Endothelial cell of umbilical vein (primary cell): ENCODE measurements around the gene PSMC3. TPM values are rescaled to one million over a fixed set of nuclear protein-coding genes. Genes with fewer than 3 reads are reported as not detected.

Experiments used
- BruUV-seq: library from RNA; stranded (reverse); fragments of 400-500 nt; replicated peaks from 2 replicates; lab custom pipeline; 2021; lab: Mats Ljungman, UMichigan
- CTCF ChIA-PET: fragments of 300-600, 350-600 bp; sonication (Branson Sonifier 250); formaldehyde crosslinking; loops from one replicate; lab custom pipeline; 2021; ENCODE audit warnings: antibody characterized with exemption, inconsistent platforms; lab: Charles Lee
- POLR2A ChIA-PET: fragments of 300-600, 350-600 bp; sonication (Branson Sonifier 250); formaldehyde crosslinking; loops from one replicate; lab custom pipeline; 2021; ENCODE audit warnings: antibody characterized with exemption, inconsistent platforms; lab: Charles Lee
- DNase-seq: peaks from one replicate; pipeline ENCODE4 v3.0.0-alpha.2; 2011; ENCODE audit warnings: low read depth, low spot score
- FAIRE-seq: peaks from 2 replicates; lab custom pipeline; 2011; peaks lifted over from hg19 to GRCh38; lab: Jason Lieb, UNC
- H2AFZ ChIP-seq: 2 replicates; pipeline ENCODE4 v1.6.0; 2012; ENCODE audit warnings: low read depth, low read length, control low read depth, inconsistent platforms
- H3K27ac ChIP-seq: 2 replicates; pipeline ENCODE4 v1.5.1; 2011; ENCODE audit warnings: low read depth, mild to moderate bottlenecking, control low read depth, low read length, moderate library complexity; ENCODE audit not compliant: insufficient read depth
- H3K27me3 ChIP-seq, 2 experiments: 2 replicates each; pipeline versions ENCODE4 v1.6.0 to v1.6.1; 2011; ENCODE audit warnings: low read length in 2 of 2, mixed read lengths in 1 of 2; ENCODE audit not compliant: control insufficient read depth in 2 of 2, insufficient read depth in 2 of 2
- H3K36me3 ChIP-seq, 2 experiments: 2 replicates in 1 of 2; 3 replicates in 1 of 2; pipeline ENCODE4 v1.5.1; 2011; ENCODE audit warnings: low read length in 2 of 2, mild to moderate bottlenecking in 1 of 2, moderate library complexity in 1 of 2; ENCODE audit not compliant: control insufficient read depth in 2 of 2, insufficient read depth in 2 of 2; ENCODE audit errors: extremely low read depth in 1 of 2
- H3K4me1 ChIP-seq: 3 replicates; pipeline ENCODE4 v1.5.1; 2011; ENCODE audit warnings: mild to moderate bottlenecking, low read length; ENCODE audit not compliant: control insufficient read depth, insufficient read depth; ENCODE audit errors: extremely low read depth
- H3K4me2 ChIP-seq: 2 replicates; pipeline ENCODE4 v1.6.1; 2011; ENCODE audit warnings: low read length, control low read depth, mixed read lengths; ENCODE audit not compliant: insufficient read depth
- H3K4me3 ChIP-seq, 3 experiments: fragments of 200-600 bp in 1 of 3; sonication (generic), shearing (Covaris generic) in 1 of 3; replicated peaks in 1 of 3; 2 replicates each; pipeline ENCODE4 v1.5.1; 2011 to 2016; ENCODE audit warnings: control low read depth in 3 of 3, low read length in 3 of 3, mild to moderate bottlenecking in 2 of 3, inconsistent platforms in 1 of 3, low read depth in 1 of 3, moderate library complexity in 1 of 3; ENCODE audit not compliant: insufficient read depth in 1 of 3
- H3K79me2 ChIP-seq: 2 replicates; pipeline ENCODE4 v1.6.0; 2012; ENCODE audit warnings: low read length, inconsistent platforms; ENCODE audit not compliant: control insufficient read depth, insufficient read depth
- H3K9ac ChIP-seq: replicated peaks from 2 replicates; pipeline ENCODE3; 2011; ENCODE audit warnings: low read length, control low read depth; ENCODE audit not compliant: insufficient read depth; ENCODE audit errors: extremely low read depth
- H3K9me1 ChIP-seq: replicated peaks from 3 replicates; pipeline ENCODE4 v1.6.0; 2011; ENCODE audit warnings: mild to moderate bottlenecking, low read length; ENCODE audit not compliant: control insufficient read depth, insufficient read depth; ENCODE audit errors: extremely low read depth
- H3K9me3 ChIP-seq: replicated peaks from 2 replicates; pipeline ENCODE4 v1.5.1; 2012; ENCODE audit warnings: low read length, inconsistent platforms; ENCODE audit not compliant: control insufficient read depth, insufficient read depth
- H4K20me1 ChIP-seq: replicated peaks from 2 replicates; pipeline ENCODE3; 2011; ENCODE audit warnings: mild to moderate bottlenecking, low read length; ENCODE audit not compliant: control insufficient read depth, insufficient read depth; ENCODE audit errors: extremely low read depth
- EZH2 ChIP-seq: IDR thresholded peaks from 2 replicates; pipeline ENCODE4 v1.6.1; 2012; ENCODE audit warnings: borderline replicate concordance, low read depth, mild to moderate bottlenecking, moderate library complexity, low read length, inconsistent platforms; ENCODE audit not compliant: severe bottlenecking
- FOS ChIP-seq: IDR thresholded peaks from 2 replicates; pipeline ENCODE4 v1.6.1; 2011; ENCODE audit warnings: mild to moderate bottlenecking, low read length, moderate library complexity, borderline replicate concordance; ENCODE audit not compliant: insufficient read depth
- GATA2 ChIP-seq: IDR thresholded peaks from 2 replicates; pipeline ENCODE4 v1.7.0; 2011; ENCODE audit warnings: low read depth, mild to moderate bottlenecking, moderate library complexity, mixed read lengths, low read length; ENCODE audit not compliant: insufficient read length, insufficient read depth
- JUN ChIP-seq: IDR thresholded peaks from 2 replicates; pipeline ENCODE4 v1.6.1; 2011; ENCODE audit warnings: borderline replicate concordance, low read depth; ENCODE audit not compliant: insufficient read length, insufficient read depth
- MAX ChIP-seq: IDR thresholded peaks from 2 replicates; pipeline ENCODE4 v1.6.1; 2011; ENCODE audit not compliant: insufficient read depth, insufficient read length
- MYC ChIP-seq: IDR thresholded peaks from one replicate; pipeline ENCODE4 v1.6.1; 2011; ENCODE audit warnings: mild to moderate bottlenecking, low read depth, low read length
- POLR2A ChIP-seq: IDR thresholded peaks from 2 replicates; pipeline ENCODE4 v1.6.1; 2012; ENCODE audit warnings: low read depth, mild to moderate bottlenecking, control low read depth, low read length
- POLR2AphosphoS5 ChIP-seq: IDR thresholded peaks from 2 replicates; pipeline ENCODE4 v1.6.1; 2012; ENCODE audit warnings: low read depth, mild to moderate bottlenecking, control low read depth, low read length, moderate library complexity; ENCODE audit not compliant: insufficient read depth
- dilution Hi-C: fragments of 300-500 bp; cut with MboI; formaldehyde crosslinking; loops from one replicate; pipeline ENCODE4 v1.15.0; 2019; ENCODE audit warnings: low sequenced_read_pairs; ENCODE audit not compliant: extremely low pct_ligation_motif_present
- intact Hi-C: fragments of 100-400 bp; cut with micrococcal nuclease; formaldehyde crosslinking; loops from one replicate; pipeline ENCODE4 v1.10.0; 2022
- polyA plus RNA-seq, 4 experiments: library from polyadenylated mRNA; depleted of rRNA in 3 of 4; stranded (reverse) in 3 of 4; unstranded in 1 of 4; fragments of >200 nt; gene quantifications; 2 replicates each; pipeline versions ENCODE4 v1.2.1 to v1.2.3, GENCODE V29; 2011 to 2012; ENCODE audit warnings: missing spikeins in 1 of 4
- total RNA-seq: library from RNA; stranded (reverse); gene quantifications from 2 replicates; pipeline ENCODE4 v1.2.3, GENCODE V29; 2021
- TF ChIP-seq, protein P1 (sequence below), 2 donors: IDR thresholded peaks; 1 replicate in 1 of 2; 2 replicates in 1 of 2; pipeline ENCODE4 v1.5.1; 2011; ENCODE audit warnings: low read length in 2 of 2, mild to moderate bottlenecking in 2 of 2, moderate library complexity in 2 of 2, control low read depth in 1 of 2, inconsistent platforms in 1 of 2, low read depth in 1 of 2; ENCODE audit not compliant: insufficient read depth in 1 of 2; ENCODE audit errors: extremely low read depth in 1 of 2

The PSMC3 gene
- total and polyA plus RNA-seq, 2 donors (not counting 3 experiments of a cell fraction or from before 2014, with no cell fraction given), result 179 to 203 TPM

- no peak for FAIRE-seq
- Histone ChIP-seq H4K20me1 (no peaks in the 10 kb centered on the region), H3K4me2 (no peak overlapping the region), H3K4me1 (peaks cover 21% of the 10 kb centered on the region), H3K27ac (no peak overlapping the region), H3K9me3 (no peaks in the 10 kb centered on the region), H2AFZ (no peak overlapping the region), H3K36me3 (no peaks in the 10 kb centered on the region), H3K27me3 (no peaks in the 10 kb centered on the region), H3K4me3 (no peak overlapping the region), H3K79me2 (no peaks in the 10 kb centered on the region), H3K9me1 (no peaks in the 10 kb centered on the region), H3K9ac (no peak overlapping the region)
- intact Hi-C loops, result no loop called here
- ChIA-PET CTCF (interaction anchor here (0.9 to 5.5 kb wide), 3 partner anchors 18 to 37 kb away, joined by 3 to 76 read pairs (median 4); no protein-coding TSS in a partner anchor), POLR2A (no interaction called here)
- dilution Hi-C loops, result no loop called here
- TF ChIP-seq FOS, result no peak
- TF ChIP-seq MAX, result no peak
- no peak for TF ChIP-seq JUN
- TF ChIP-seq EZH2, result no peak
- no peak for TF ChIP-seq POLR2AphosphoS5
- TF ChIP-seq MYC, result no peak
- TF ChIP-seq POLR2A, result no peak
- no peak for TF ChIP-seq GATA2
- TF ChIP-seq, protein P1, sequence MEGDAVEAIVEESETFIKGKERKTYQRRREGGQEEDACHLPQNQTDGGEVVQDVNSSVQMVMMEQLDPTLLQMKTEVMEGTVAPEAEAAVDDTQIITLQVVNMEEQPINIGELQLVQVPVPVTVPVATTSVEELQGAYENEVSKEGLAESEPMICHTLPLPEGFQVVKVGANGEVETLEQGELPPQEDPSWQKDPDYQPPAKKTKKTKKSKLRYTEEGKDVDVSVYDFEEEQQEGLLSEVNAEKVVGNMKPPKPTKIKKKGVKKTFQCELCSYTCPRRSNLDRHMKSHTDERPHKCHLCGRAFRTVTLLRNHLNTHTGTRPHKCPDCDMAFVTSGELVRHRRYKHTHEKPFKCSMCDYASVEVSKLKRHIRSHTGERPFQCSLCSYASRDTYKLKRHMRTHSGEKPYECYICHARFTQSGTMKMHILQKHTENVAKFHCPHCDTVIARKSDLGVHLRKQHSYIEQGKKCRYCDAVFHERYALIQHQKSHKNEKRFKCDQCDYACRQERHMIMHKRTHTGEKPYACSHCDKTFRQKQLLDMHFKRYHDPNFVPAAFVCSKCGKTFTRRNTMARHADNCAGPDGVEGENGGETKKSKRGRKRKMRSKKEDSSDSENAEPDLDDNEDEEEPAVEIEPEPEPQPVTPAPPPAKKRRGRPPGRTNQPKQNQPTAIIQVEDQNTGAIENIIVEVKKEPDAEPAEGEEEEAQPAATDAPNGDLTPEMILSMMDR (IDR thresholded peaks at IDR 0.05; ENCODE audit: extremely low read depth in 1 of 2, insufficient read depth in 1 of 2, low read depth in 1 of 2, low read length in 2 of 2), result no peak
- no peak for DNase-seq
- BruUV-seq, result no TSS peak
Measured at GRCh38 chr11:47391711-47392432, 34.4 kb downstream of the PSMC3 start.
